HG03135 (cell line): ENCODE results near the gene TMEM39A.

Source experiments
- ATAC-seq: cut with Tn5 transposase; IDR thresholded peaks from one replicate; pipeline ENCODE4 v1.9.1; 2021; ENCODE audit warnings: mild to moderate bottlenecking, moderate library complexity; ENCODE audit not compliant: unreplicated experiment

TMEM39A gene

GRCh38 chr3:119401503-119402440 is 61.6 kb downstream of the TMEM39A start:
- no peak for ATAC-seq

- ATAC-seq: peak; percentile 40
These were observed 62.3 kb downstream of the TMEM39A start for GRCh38 chr3:119401069-119401468.

- ATAC-seq: no peak
These were observed 62.9 kb downstream of the TMEM39A start for GRCh38 chr3:119400466-119400865.

GRCh38 chr3:119396870-119397269 is 66.5 kb downstream of the TMEM39A start:
- no peak for ATAC-seq

GRCh38 chr3:119395923-119396358 is 67.5 kb downstream of the TMEM39A start:
- ATAC-seq: peak; percentile 52

- ATAC-seq: no peak
These were observed 74.8 kb downstream of the TMEM39A start for GRCh38 chr3:119388577-119388976.

GRCh38 chr3:119382134-119382533 is 81.3 kb downstream of the TMEM39A start:
- no peak for ATAC-seq

- ATAC-seq: no peak
These were observed 82.7 kb downstream of the TMEM39A start for GRCh38 chr3:119380697-119381096.
